ENCODE results near the gene SCN2A. TPM values are rescaled to one million over a fixed set of nuclear protein-coding genes. Genes with fewer than 3 reads are reported as not detected.

SCN2A gene
- total and polyA plus RNA-seq, 2 of the 4 experiments (the other 2 are of a cell fraction) = 0.24 to 0.54 TPM

DNA sequence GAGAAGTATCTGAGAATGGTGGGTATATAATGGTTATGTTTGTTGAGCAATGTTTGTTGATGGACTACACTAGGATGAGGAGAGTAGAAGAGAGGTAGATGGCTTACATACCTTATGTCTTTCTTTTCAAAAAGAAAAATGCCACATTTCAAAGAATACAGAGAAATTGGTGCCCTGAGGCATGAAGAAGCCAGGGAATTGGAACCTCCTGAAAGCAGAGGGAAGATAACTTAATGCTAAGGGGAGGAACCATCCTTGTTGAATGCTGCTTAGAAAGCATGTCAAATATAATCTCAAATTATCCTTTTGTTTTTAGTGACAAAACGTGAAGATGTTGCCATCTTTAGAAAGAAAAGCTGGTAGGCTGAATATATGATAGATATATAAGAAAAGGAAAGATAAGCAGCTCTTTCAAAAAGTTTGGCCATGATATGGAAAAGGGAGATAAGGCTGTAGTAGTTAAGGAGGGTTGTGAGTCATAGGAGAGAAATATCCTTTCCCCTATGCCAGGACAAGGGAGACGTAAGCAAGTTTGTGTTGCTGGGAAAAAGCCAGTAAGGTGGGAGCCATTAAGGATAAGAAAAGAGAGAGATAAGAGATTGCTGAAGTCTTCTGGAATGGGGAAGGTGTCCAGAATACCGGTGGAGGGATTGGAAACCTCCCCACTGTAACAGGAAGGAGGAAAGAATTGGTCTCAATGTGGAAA is 66.3 kb downstream of the SCN2A start:
- dilution Hi-C loops (cut with HindIII; ENCODE audit: low sequenced_read_pairs, unreplicated experiment) (no loop called here), in situ Hi-C loops (cut with MboI; ENCODE audit: low sequenced_read_pairs) (no loop called here), intact Hi-C loops (cut with micrococcal nuclease) (no loop called here)
- H4K5ac ChIP-seq (ENCODE audit: low read depth, low read length) = no peak overlapping the region
- H3K9me1 ChIP-seq (ENCODE audit: insufficient read depth, low read length) = no peaks in the 10 kb centered on the region
- no peak overlapping the region for H3K56ac ChIP-seq (ENCODE audit: extremely low read depth, insufficient read depth, low read length)
- ChIA-PET CTCF (interaction anchor here (0.7 kb wide), 1 partner anchor 12 kb away, joined by 4 read pairs; no protein-coding TSS in a partner anchor), POLR2A (ENCODE audit: unreplicated experiment) (no interaction called here)
- H2AFZ ChIP-seq (replicated peaks; ENCODE audit: low read length, poor library complexity) = no peak overlapping the region
- TF ChIP-seq SMC3 (IDR thresholded peaks at IDR 0.05; ENCODE audit: low read depth, low read length) = no peak
- no peak for TF ChIP-seq CEBPB (IDR thresholded peaks at IDR 0.05; ENCODE audit: low read depth, low read length)
- TF ChIP-seq RAD21 (IDR thresholded peaks at IDR 0.05; ENCODE audit: low read length) = no peak
- TF ChIP-seq BHLHE40 (IDR thresholded peaks at IDR 0.05; ENCODE audit: low read depth, low read length) = no peak
- no peak for TF ChIP-seq RCOR1 (IDR thresholded peaks at IDR 0.05; ENCODE audit: insufficient replicate concordance, low read length)
- TF ChIP-seq MXI1 (IDR thresholded peaks at IDR 0.05; ENCODE audit: borderline replicate concordance, low read depth, low read length) = no peak
- TF ChIP-seq MAFK (IDR thresholded peaks at IDR 0.05; ENCODE audit: low read depth, low read length) = no peak
- no peak for TF ChIP-seq MAZ (IDR thresholded peaks at IDR 0.05; ENCODE audit: borderline replicate concordance, low read depth, low read length)
- TF ChIP-seq, protein P1, sequence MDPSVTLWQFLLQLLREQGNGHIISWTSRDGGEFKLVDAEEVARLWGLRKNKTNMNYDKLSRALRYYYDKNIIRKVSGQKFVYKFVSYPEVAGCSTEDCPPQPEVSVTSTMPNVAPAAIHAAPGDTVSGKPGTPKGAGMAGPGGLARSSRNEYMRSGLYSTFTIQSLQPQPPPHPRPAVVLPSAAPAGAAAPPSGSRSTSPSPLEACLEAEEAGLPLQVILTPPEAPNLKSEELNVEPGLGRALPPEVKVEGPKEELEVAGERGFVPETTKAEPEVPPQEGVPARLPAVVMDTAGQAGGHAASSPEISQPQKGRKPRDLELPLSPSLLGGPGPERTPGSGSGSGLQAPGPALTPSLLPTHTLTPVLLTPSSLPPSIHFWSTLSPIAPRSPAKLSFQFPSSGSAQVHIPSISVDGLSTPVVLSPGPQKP (IDR thresholded peaks at IDR 0.05; ENCODE audit: borderline replicate concordance, low read depth, low read length) = no peak
- TF ChIP-seq RFX5 (IDR thresholded peaks at IDR 0.05; ENCODE audit: low read depth, low read length) = no peak
- TF ChIP-seq, protein P2, sequence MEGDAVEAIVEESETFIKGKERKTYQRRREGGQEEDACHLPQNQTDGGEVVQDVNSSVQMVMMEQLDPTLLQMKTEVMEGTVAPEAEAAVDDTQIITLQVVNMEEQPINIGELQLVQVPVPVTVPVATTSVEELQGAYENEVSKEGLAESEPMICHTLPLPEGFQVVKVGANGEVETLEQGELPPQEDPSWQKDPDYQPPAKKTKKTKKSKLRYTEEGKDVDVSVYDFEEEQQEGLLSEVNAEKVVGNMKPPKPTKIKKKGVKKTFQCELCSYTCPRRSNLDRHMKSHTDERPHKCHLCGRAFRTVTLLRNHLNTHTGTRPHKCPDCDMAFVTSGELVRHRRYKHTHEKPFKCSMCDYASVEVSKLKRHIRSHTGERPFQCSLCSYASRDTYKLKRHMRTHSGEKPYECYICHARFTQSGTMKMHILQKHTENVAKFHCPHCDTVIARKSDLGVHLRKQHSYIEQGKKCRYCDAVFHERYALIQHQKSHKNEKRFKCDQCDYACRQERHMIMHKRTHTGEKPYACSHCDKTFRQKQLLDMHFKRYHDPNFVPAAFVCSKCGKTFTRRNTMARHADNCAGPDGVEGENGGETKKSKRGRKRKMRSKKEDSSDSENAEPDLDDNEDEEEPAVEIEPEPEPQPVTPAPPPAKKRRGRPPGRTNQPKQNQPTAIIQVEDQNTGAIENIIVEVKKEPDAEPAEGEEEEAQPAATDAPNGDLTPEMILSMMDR (conservative IDR thresholded peaks at IDR 0.05; ENCODE audit: low read depth, low read length) = no peak
- H3K27me3 ChIP-seq (ENCODE audit: control insufficient read depth, insufficient read depth, low read length) = no peaks in the 10 kb centered on the region
- H4K20me1 ChIP-seq (ENCODE audit: insufficient read depth, low read length) = no peaks in the 10 kb centered on the region
- H3K79me1 ChIP-seq (ENCODE audit: low read depth in 1 of 2, low read length in 2 of 2) = no peaks in the 10 kb centered on the region
- H3K4ac ChIP-seq (ENCODE audit: low read depth, low read length) = no peak overlapping the region
- H3K4me2 ChIP-seq (ENCODE audit: low read depth, low read length) = no peak overlapping the region
- no peak overlapping the region for H2BK20ac ChIP-seq (ENCODE audit: low read depth, low read length)
- DNase-seq (no peak), ATAC-seq (ENCODE audit: low read depth) (no peak)
- no peak overlapping the region for H4K91ac ChIP-seq (ENCODE audit: insufficient read depth, low read depth, low read length)
- H3K14ac ChIP-seq (replicated peaks; ENCODE audit: low read depth, low read length) = no peak overlapping the region
- no peaks in the 10 kb centered on the region for H3K9me3 ChIP-seq (ENCODE audit: control insufficient read depth, insufficient read depth, low read length)
- no peak overlapping the region for H3K4me3 ChIP-seq (ENCODE audit: insufficient read depth, low read depth, low read length)
- WGBS, 2 experiments (ENCODE audit: extremely low coverage in 2 of 2, insufficient read length in 1 of 2) = no CpG with 5 or more reads among the region's 3 CpGs
- H2AK9ac ChIP-seq (replicated peaks; ENCODE audit: low read depth, low read length, poor library complexity) = no peak overlapping the region
- no peak overlapping the region for H2BK120ac ChIP-seq (ENCODE audit: low read depth, low read length)
- no peaks in the 10 kb centered on the region for H3K36me3 ChIP-seq (ENCODE audit: control insufficient read depth, insufficient read depth, low read length)
- H3K23ac ChIP-seq (ENCODE audit: low read depth, low read length) = no peak overlapping the region
- BruUV-seq (replicated peaks) = no TSS peak
- no peak overlapping the region for H4K8ac ChIP-seq (ENCODE audit: low read depth in 2 of 2, low read length in 2 of 2)
- H3K27ac ChIP-seq (ENCODE audit: insufficient read depth, low read length) = no peak overlapping the region
- H3K9ac ChIP-seq (ENCODE audit: low read depth, low read length) = no peak overlapping the region
- no peak overlapping the region for H2BK5ac ChIP-seq (ENCODE audit: low read depth, low read length, poor library complexity, severe bottlenecking)
- no peak overlapping the region for H2AK5ac ChIP-seq (ENCODE audit: low read depth, low read length)
- no peak overlapping the region for H2BK15ac ChIP-seq (ENCODE audit: low read depth, low read length)
- no peaks in the 10 kb centered on the region for H3K4me1 ChIP-seq (ENCODE audit: control insufficient read depth, insufficient read depth, low read length)
- H3K18ac ChIP-seq (ENCODE audit: low read depth, low read length) = no peak overlapping the region
